Measurements from ENCODE around the gene SEZ6L2. TPM values are rescaled to one million over a fixed set of nuclear protein-coding genes. Genes with fewer than 3 reads are reported as not detected.

Gene SEZ6L2
- total and polyA plus RNA-seq, 2 of the 13 experiments (the other 11 are each of a cell fraction or from before 2014, with no cell fraction given) = 14.9 to 16.9 TPM

DNA sequence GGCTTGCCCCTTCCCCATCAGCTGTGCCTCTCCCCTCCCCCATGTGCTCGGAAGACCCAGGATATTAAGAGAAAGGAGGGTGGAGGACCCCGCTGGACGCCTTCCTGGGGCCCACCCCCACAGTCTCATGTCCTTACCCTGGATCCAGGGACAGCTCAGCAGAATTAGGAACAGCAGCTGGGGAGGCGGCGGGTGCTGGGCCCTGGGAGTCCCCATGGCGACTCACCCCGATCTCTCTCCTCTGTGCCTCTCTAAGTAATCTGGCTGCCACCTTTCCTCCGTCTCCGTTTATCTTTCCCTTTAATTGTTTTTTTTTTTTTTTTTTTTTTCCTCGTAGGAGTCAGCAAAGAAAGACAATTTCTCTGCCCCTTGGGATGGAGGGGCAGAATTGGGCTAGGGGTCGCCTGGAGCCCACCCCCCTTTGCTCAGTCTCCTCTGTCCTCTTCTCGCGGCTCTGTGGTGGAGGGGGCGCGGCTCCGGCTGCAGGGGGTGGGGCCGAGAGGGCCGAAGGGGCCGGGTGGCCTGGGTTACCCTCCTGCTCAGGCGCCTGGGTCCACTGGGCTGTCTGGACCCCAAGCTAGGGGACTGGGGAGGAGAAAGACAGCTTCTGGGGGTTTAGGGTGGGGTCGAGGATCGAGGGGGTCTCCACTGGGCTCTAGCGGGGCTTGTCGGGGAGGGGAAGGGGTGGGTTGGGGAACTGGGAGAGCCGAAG, 390 bp downstream of the SEZ6L2 start (continued):
- TF ChIP-seq, protein P1, sequence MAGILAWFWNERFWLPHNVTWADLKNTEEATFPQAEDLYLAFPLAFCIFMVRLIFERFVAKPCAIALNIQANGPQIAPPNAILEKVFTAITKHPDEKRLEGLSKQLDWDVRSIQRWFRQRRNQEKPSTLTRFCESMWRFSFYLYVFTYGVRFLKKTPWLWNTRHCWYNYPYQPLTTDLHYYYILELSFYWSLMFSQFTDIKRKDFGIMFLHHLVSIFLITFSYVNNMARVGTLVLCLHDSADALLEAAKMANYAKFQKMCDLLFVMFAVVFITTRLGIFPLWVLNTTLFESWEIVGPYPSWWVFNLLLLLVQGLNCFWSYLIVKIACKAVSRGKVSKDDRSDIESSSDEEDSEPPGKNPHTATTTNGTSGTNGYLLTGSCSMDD (CRISPR knock-in tag; IDR thresholded peaks at IDR 0.05) = no peak
- TF ChIP-seq, protein P2, sequence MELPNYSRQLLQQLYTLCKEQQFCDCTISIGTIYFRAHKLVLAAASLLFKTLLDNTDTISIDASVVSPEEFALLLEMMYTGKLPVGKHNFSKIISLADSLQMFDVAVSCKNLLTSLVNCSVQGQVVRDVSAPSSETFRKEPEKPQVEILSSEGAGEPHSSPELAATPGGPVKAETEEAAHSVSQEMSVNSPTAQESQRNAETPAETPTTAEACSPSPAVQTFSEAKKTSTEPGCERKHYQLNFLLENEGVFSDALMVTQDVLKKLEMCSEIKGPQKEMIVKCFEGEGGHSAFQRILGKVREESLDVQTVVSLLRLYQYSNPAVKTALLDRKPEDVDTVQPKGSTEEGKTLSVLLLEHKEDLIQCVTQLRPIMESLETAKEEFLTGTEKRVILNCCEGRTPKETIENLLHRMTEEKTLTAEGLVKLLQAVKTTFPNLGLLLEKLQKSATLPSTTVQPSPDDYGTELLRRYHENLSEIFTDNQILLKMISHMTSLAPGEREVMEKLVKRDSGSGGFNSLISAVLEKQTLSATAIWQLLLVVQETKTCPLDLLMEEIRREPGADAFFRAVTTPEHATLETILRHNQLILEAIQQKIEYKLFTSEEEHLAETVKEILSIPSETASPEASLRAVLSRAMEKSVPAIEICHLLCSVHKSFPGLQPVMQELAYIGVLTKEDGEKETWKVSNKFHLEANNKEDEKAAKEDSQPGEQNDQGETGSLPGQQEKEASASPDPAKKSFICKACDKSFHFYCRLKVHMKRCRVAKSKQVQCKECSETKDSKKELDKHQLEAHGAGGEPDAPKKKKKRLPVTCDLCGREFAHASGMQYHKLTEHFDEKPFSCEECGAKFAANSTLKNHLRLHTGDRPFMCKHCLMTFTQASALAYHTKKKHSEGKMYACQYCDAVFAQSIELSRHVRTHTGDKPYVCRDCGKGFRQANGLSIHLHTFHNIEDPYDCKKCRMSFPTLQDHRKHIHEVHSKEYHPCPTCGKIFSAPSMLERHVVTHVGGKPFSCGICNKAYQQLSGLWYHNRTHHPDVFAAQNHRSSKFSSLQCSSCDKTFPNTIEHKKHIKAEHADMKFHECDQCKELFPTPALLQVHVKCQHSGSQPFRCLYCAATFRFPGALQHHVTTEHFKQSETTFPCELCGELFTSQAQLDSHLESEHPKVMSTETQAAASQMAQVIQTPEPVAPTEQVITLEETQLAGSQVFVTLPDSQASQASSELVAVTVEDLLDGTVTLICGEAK (IDR thresholded peaks at IDR 0.05) = no peak
- TF ChIP-seq, protein P2 (CRISPR knock-in tag; IDR thresholded peaks at IDR 0.05) = no peak
- TF ChIP-seq ZBTB7A (CRISPR knock-in tag; IDR thresholded peaks at IDR 0.05) (no peak), SYNCRIP (IDR thresholded peaks at IDR 0.05; ENCODE audit: insufficient read depth, low read depth, low read length) (no peak), ZNF816 (CRISPR knock-in tag; IDR thresholded peaks at IDR 0.05; ENCODE audit: borderline replicate concordance) (peak; percentile 5; the same call in 1 of the 2 replicates), MEF2D (CRISPR knock-in tag; IDR thresholded peaks at IDR 0.05) (peak; percentile 5; the same call in 1 of the 2 replicates), HES4 (CRISPR knock-in tag; IDR thresholded peaks at IDR 0.05; ENCODE audit: borderline replicate concordance) (no peak), MLLT10 (CRISPR knock-in tag; IDR thresholded peaks at IDR 0.05) (no peak), ZNF879 (CRISPR knock-in tag; IDR thresholded peaks at IDR 0.05) (no peak), ASH2L (IDR thresholded peaks at IDR 0.05; ENCODE audit: insufficient read length, low read depth, low read length) (no peak)
- TF ChIP-seq, protein P3, sequence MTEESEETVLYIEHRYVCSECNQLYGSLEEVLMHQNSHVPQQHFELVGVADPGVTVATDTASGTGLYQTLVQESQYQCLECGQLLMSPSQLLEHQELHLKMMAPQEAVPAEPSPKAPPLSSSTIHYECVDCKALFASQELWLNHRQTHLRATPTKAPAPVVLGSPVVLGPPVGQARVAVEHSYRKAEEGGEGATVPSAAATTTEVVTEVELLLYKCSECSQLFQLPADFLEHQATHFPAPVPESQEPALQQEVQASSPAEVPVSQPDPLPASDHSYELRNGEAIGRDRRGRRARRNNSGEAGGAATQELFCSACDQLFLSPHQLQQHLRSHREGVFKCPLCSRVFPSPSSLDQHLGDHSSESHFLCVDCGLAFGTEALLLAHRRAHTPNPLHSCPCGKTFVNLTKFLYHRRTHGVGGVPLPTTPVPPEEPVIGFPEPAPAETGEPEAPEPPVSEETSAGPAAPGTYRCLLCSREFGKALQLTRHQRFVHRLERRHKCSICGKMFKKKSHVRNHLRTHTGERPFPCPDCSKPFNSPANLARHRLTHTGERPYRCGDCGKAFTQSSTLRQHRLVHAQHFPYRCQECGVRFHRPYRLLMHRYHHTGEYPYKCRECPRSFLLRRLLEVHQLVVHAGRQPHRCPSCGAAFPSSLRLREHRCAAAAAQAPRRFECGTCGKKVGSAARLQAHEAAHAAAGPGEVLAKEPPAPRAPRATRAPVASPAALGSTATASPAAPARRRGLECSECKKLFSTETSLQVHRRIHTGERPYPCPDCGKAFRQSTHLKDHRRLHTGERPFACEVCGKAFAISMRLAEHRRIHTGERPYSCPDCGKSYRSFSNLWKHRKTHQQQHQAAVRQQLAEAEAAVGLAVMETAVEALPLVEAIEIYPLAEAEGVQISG (CRISPR knock-in tag; IDR thresholded peaks at IDR 0.05) = no peak
- TF ChIP-seq, protein P4, sequence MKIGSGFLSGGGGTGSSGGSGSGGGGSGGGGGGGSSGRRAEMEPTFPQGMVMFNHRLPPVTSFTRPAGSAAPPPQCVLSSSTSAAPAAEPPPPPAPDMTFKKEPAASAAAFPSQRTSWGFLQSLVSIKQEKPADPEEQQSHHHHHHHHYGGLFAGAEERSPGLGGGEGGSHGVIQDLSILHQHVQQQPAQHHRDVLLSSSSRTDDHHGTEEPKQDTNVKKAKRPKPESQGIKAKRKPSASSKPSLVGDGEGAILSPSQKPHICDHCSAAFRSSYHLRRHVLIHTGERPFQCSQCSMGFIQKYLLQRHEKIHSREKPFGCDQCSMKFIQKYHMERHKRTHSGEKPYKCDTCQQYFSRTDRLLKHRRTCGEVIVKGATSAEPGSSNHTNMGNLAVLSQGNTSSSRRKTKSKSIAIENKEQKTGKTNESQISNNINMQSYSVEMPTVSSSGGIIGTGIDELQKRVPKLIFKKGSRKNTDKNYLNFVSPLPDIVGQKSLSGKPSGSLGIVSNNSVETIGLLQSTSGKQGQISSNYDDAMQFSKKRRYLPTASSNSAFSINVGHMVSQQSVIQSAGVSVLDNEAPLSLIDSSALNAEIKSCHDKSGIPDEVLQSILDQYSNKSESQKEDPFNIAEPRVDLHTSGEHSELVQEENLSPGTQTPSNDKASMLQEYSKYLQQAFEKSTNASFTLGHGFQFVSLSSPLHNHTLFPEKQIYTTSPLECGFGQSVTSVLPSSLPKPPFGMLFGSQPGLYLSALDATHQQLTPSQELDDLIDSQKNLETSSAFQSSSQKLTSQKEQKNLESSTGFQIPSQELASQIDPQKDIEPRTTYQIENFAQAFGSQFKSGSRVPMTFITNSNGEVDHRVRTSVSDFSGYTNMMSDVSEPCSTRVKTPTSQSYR (CRISPR knock-in tag; IDR thresholded peaks at IDR 0.05; ENCODE audit: borderline replicate concordance) = no peak

Measured in HepG2 (cell line).